H1 (cell line): ENCODE results near the gene MRPS9.

Experiments used
- BACH1 ChIP-seq: IDR thresholded peaks from 2 replicates; pipeline ENCODE4 v1.6.1; 2012; ENCODE audit warnings: low read length, improper control_type of control experiment
- CREB1 ChIP-seq: IDR thresholded peaks from 2 replicates; pipeline ENCODE4 v1.6.1; 2012; ENCODE audit warnings: inconsistent platforms
- EZH2 ChIP-seq: fragments of 200-600 bp; sonication (generic); IDR thresholded peaks from 2 replicates; pipeline ENCODE4 v1.7.1; 2012; ENCODE audit warnings: low read depth, mild to moderate bottlenecking, moderate library complexity, low read length, inconsistent platforms; ENCODE audit not compliant: severe bottlenecking
- GABPA ChIP-seq: IDR thresholded peaks from 2 replicates; pipeline ENCODE4 v1.6.1; 2011; ENCODE audit warnings: mild to moderate bottlenecking, low read length, moderate library complexity, borderline replicate concordance; ENCODE audit not compliant: insufficient read depth
- POLR2A ChIP-seq, 2 experiments: IDR thresholded peaks; 1 replicate in 1 of 2; 2 replicates in 1 of 2; pipeline ENCODE4 v1.6.1; 2011; ENCODE audit warnings: low read depth in 2 of 2, low read length in 2 of 2, mild to moderate bottlenecking in 2 of 2; ENCODE audit errors: control extremely low read depth in 1 of 2
- SP2 ChIP-seq: IDR thresholded peaks from 2 replicates; pipeline ENCODE4 v1.6.1; 2012; ENCODE audit warnings: mild to moderate bottlenecking, low read length, inconsistent platforms
- TBP ChIP-seq: IDR thresholded peaks from 2 replicates; pipeline ENCODE4 v1.6.1; 2011; ENCODE audit warnings: low read depth, low read length, improper control_type of control experiment
- ZNF274 ChIP-seq: IDR thresholded peaks from 2 replicates; pipeline ENCODE4 v1.7.0; 2012; ENCODE audit warnings: low read length, borderline replicate concordance; ENCODE audit errors: extremely low read depth
- TF ChIP-seq, protein P1 (sequence below), 3 experiments: IDR thresholded peaks; 1 replicate in 2 of 3; 2 replicates in 1 of 3; pipeline versions ENCODE4 v1.5.1 to v1.6.1; 2011; ENCODE audit warnings: low read length in 3 of 3, mild to moderate bottlenecking in 3 of 3, inconsistent platforms in 2 of 3, low read depth in 1 of 3, moderate library complexity in 1 of 3; ENCODE audit not compliant: insufficient read depth in 1 of 3; ENCODE audit errors: control extremely low read depth in 1 of 3

DNA sequence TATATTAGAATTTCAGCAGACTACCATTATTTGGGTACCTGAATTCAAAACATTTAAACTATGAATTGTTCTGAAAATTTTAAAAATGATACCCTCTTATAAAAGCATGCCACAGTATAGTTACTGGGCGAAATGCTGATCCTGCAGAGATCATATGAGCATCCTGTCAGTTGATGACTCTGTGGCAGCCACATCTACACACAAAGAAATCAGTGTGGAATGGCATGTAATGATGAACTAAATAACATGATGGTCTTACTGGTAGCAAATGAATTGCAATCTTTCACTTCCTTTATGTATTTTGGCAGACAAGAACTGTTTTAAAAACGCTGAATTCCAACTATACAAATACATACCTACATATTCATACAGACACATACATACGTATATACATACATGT is 38.3 kb downstream of the MRPS9 start:
- TF ChIP-seq EZH2 (no peak), POLR2A (IDR thresholded peaks at IDR 0.05; ENCODE audit: control extremely low read depth in 1 of 2, low read depth in 2 of 2, low read length in 2 of 2) (no peak), GABPA (no peak), BACH1 (no peak), TBP (no peak), SP2 (no peak), ZNF274 (no peak), CREB1 (no peak)
- TF ChIP-seq, protein P1, sequence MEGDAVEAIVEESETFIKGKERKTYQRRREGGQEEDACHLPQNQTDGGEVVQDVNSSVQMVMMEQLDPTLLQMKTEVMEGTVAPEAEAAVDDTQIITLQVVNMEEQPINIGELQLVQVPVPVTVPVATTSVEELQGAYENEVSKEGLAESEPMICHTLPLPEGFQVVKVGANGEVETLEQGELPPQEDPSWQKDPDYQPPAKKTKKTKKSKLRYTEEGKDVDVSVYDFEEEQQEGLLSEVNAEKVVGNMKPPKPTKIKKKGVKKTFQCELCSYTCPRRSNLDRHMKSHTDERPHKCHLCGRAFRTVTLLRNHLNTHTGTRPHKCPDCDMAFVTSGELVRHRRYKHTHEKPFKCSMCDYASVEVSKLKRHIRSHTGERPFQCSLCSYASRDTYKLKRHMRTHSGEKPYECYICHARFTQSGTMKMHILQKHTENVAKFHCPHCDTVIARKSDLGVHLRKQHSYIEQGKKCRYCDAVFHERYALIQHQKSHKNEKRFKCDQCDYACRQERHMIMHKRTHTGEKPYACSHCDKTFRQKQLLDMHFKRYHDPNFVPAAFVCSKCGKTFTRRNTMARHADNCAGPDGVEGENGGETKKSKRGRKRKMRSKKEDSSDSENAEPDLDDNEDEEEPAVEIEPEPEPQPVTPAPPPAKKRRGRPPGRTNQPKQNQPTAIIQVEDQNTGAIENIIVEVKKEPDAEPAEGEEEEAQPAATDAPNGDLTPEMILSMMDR (IDR thresholded peaks at IDR 0.05; ENCODE audit: control extremely low read depth in 1 of 3, insufficient read depth in 1 of 3, low read depth in 1 of 3, low read length in 3 of 3): no peak
